A549 (cell line): ENCODE results near the gene PRR29. TPM values are rescaled to one million over a fixed set of nuclear protein-coding genes. Genes with fewer than 3 reads are reported as not detected.
A peak's percentile ranks its signal among the peaks of the same experiment; 100 is the strongest.

Experiments used
- ATAC-seq, 2 experiments: fragments of 200-7000 bp in 1 of 2; fragments of >200 bp in 1 of 2; cut with Nextera tagmentation in 1 of 2; cut with Tn5 transposase in 1 of 2; 3 replicates each; pipeline versions ENCODE4 v1.8.0 to v1.9.1; 2018 to 2020; ENCODE audit warnings: mild to moderate bottlenecking in 1 of 2, moderate library complexity in 1 of 2
- CTCF ChIA-PET: fragments of 300-600 bp; sonication (Branson Sonifier 250); formaldehyde crosslinking; extraction: SDS; loops from one replicate; lab custom pipeline; 2021; ENCODE audit warnings: antibody characterized with exemption, inconsistent platforms; lab: Yijun Ruan, JAX
- POLR2A ChIA-PET: fragments of 350-600 bp; formaldehyde crosslinking; extraction: SDS; loops from one replicate; lab custom pipeline; 2021; ENCODE audit warnings: antibody characterized with exemption, inconsistent platforms; lab: Yijun Ruan, JAX
- DNase-seq, 2 experiments: peaks; one replicate each; pipeline versions ENCODE4 v3.0.0 to v3.0.0-alpha.2; 2011 to 2016; ENCODE audit warnings: low read depth in 1 of 2, low spot score in 1 of 2
- FAIRE-seq: peaks from 2 replicates; lab custom pipeline; 2011; peaks lifted over from hg19 to GRCh38; lab: Jason Lieb, UNC
- H3K27ac ChIP-seq, 2 experiments: fragments of >200 bp; sonication (Bioruptor Twin); formaldehyde crosslinking; 3 replicates each; pipeline ENCODE4 v1.5.1; 2016 to 2017
- H3K4me1 ChIP-seq: fragments of >200 bp; sonication (Bioruptor Twin); formaldehyde crosslinking; 3 replicates; pipeline ENCODE4 v1.6.1; 2016
- H3K4me2 ChIP-seq: fragments of >200 bp; sonication (Bioruptor Twin); formaldehyde crosslinking; 3 replicates; pipeline ENCODE4 v1.6.1; 2016
- H3K4me3 ChIP-seq: fragments of >200 bp; sonication (Bioruptor Twin); formaldehyde crosslinking; 3 replicates; pipeline ENCODE4 v1.5.1; 2016
- H3K9me3 ChIP-seq: fragments of >200 bp; sonication (Bioruptor Twin); formaldehyde crosslinking; 3 replicates; pipeline ENCODE4 v1.6.1; 2016
- BHLHE40 ChIP-seq: IDR thresholded peaks from 2 replicates; pipeline ENCODE4 v1.6.1; 2012; ENCODE audit warnings: low read depth, low read length, inconsistent platforms
- CEBPB ChIP-seq, 2 experiments: fragments of >200 bp in 1 of 2; sonication (Bioruptor Twin) in 1 of 2; formaldehyde crosslinking in 1 of 2; IDR thresholded peaks; 2 replicates each; pipeline ENCODE4 v1.6.1; 2012 to 2016
- FOSL2 ChIP-seq, 2 experiments: fragments of 450-650 bp in 1 of 2; fragments of >200 bp in 1 of 2; sonication (Bioruptor Twin) in 1 of 2; formaldehyde crosslinking; IDR thresholded peaks; 2 replicates each; pipeline versions ENCODE4 v1.5.0 to v1.6.1; 2016 to 2020; ENCODE audit warnings: mild to moderate bottlenecking in 1 of 2, moderate library complexity in 1 of 2
- HDAC2 ChIP-seq: fragments of 200-600 bp; sonication (generic); IDR thresholded peaks from 2 replicates; pipeline ENCODE4 v1.6.1; 2016
- HEYL ChIP-seq: fragments of 250-450 bp; sonication (Bioruptor Pico); IDR thresholded peaks from 2 replicates; pipeline ENCODE4 v1.8.0; 2021; ENCODE audit warnings: mild to moderate bottlenecking, moderate library complexity
- HOXB13 ChIP-seq: fragments of 250-450 bp; sonication (Bioruptor Pico); IDR thresholded peaks from 2 replicates; pipeline ENCODE4 v1.5.0; 2020; ENCODE audit warnings: low read depth, mild to moderate bottlenecking, moderate library complexity
- HOXB5 ChIP-seq: fragments of 250-450 bp; sonication (Bioruptor Pico); IDR thresholded peaks from 2 replicates; pipeline ENCODE4 v1.5.0; 2020; ENCODE audit warnings: mild to moderate bottlenecking, moderate library complexity
- JUNB ChIP-seq: fragments of >200 bp; sonication (Bioruptor Twin); formaldehyde crosslinking; IDR thresholded peaks from 2 replicates; pipeline ENCODE4 v1.6.1; 2016
- KDM1A ChIP-seq: fragments of 200-600 bp; sonication (generic); IDR thresholded peaks from 2 replicates; pipeline ENCODE4 v1.6.1; 2016; ENCODE audit warnings: low read depth, mild to moderate bottlenecking
- MAFK ChIP-seq: fragments of 450-650 bp; IDR thresholded peaks from 2 replicates; pipeline ENCODE4 v1.6.1; 2014; ENCODE audit not compliant: partially characterized antibody
- MYC ChIP-seq: IDR thresholded peaks from 2 replicates; pipeline ENCODE4 v1.6.1; 2012; ENCODE audit warnings: mild to moderate bottlenecking, inconsistent platforms, low read length, improper control_type of control experiment, borderline replicate concordance
- NFE2L2 ChIP-seq: fragments of 150-350 bp; conservative IDR thresholded peaks from 2 replicates; pipeline ENCODE4 v1.6.1; 2014; ENCODE audit warnings: low read length
- RAD21 ChIP-seq, 2 experiments: fragments of >200 bp in 1 of 2; sonication (Bioruptor Twin) in 1 of 2; formaldehyde crosslinking in 1 of 2; IDR thresholded peaks in 1 of 2; conservative IDR thresholded peaks in 1 of 2; 2 replicates in 1 of 2; 3 replicates in 1 of 2; pipeline ENCODE4 v1.6.1; 2012 to 2018; ENCODE audit warnings: inconsistent platforms in 1 of 2
- SREBF2 ChIP-seq: fragments of 450-650 bp; IDR thresholded peaks from 2 replicates; pipeline ENCODE4 v1.6.1; 2014; ENCODE audit warnings: mild to moderate bottlenecking, moderate library complexity
- TP53 ChIP-seq: fragments of 250-450 bp; sonication (Bioruptor Pico); IDR thresholded peaks from 2 replicates; pipeline ENCODE4 v1.5.0; 2021; ENCODE audit warnings: mild to moderate bottlenecking, moderate library complexity
- ZFP36 ChIP-seq: fragments of 450-650 bp; IDR thresholded peaks from 2 replicates; pipeline ENCODE4 v1.6.1; 2014; ENCODE audit warnings: borderline replicate concordance; ENCODE audit not compliant: partially characterized antibody
- WGBS: methylation state at CpG from one replicate; pipeline ENCODE4 v1.1.6; 2017; ENCODE audit errors: missing lambda C conversion rate; 5-methylcytosine and 5-hydroxymethylcytosine counted together
- polyA plus RNA-seq, 4 experiments: library from polyadenylated mRNA; depleted of rRNA in 3 of 4; stranded (reverse); fragments of >200 nt; fragmentation: RNase III in 1 of 4; extraction: RNeasy Plus Mini Kit Qiagen cat#74134 plus additional on column Dnase treatment in 1 of 4; gene quantifications; 2 replicates in 3 of 4; 3 replicates in 1 of 4; pipeline ENCODE4 v1.2.3, GENCODE V29; 2011 to 2017
- TF ChIP-seq, protein P1 (sequence below): fragments of >200 bp; sonication (Bioruptor Twin); formaldehyde crosslinking; IDR thresholded peaks from 3 replicates; pipeline ENCODE4 v1.5.1; 2016
- TF ChIP-seq, protein P2 (sequence below): fragments of 450-650 bp; IDR thresholded peaks from 2 replicates; pipeline ENCODE4 v1.6.1; 2014; ENCODE audit warnings: antibody characterized with exemption
- TF ChIP-seq, protein P3 (sequence below): fragments of 250-450 bp; sonication (Bioruptor Pico); IDR thresholded peaks from 2 replicates; pipeline ENCODE4 v1.5.0; 2020; ENCODE audit warnings: low read depth, mild to moderate bottlenecking, moderate library complexity
- TF ChIP-seq, protein P4 (sequence below): fragments of >200 bp; sonication (Bioruptor Twin); formaldehyde crosslinking; IDR thresholded peaks from 2 replicates; pipeline ENCODE4 v1.6.1; 2016
- TF ChIP-seq, protein P5 (sequence below): fragments of 250-450 bp; sonication (Bioruptor Pico); IDR thresholded peaks from 2 replicates; pipeline ENCODE4 v1.5.0; 2021; ENCODE audit warnings: mild to moderate bottlenecking, moderate library complexity, borderline replicate concordance
- TF ChIP-seq, protein P6 (sequence below): IDR thresholded peaks from 2 replicates; pipeline ENCODE4 v1.6.1; 2012
- TF ChIP-seq, protein P7 (sequence below): IDR thresholded peaks from 2 replicates; pipeline ENCODE4 v1.6.1; 2012; ENCODE audit warnings: low read depth, borderline replicate concordance

PRR29 gene
- polyA plus RNA-seq, 2 of the 4 experiments (the other 2 are of a cell fraction), result 0.44 to 0.67 TPM

DNA sequence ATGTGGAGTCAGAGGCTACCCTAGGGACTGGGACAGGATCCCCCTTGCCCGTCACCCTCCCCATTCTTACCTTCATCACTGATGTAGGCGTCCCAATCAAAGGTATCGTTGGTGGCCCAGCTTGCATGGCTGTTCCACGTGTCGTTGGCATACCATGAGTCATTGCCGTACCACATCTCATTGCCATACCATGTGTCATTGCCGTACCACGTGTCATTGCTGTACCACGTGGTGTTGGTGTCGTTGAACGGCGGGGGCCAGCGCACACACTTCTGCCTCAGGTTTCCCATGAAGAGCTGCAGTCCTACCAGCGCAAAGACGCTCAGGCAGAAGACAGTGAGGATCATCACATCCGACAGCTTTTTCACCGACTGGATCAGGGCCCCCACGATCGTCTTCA lies 30.2 kb upstream of the PRR29 start:
- Histone ChIP-seq H3K4me2 (no peak overlapping the region), H3K4me3 (no peak overlapping the region), H3K9me3 (no peaks in the 10 kb centered on the region), H3K4me1 (no peaks in the 10 kb centered on the region), H3K27ac (no peak overlapping the region)
- no peak for TF ChIP-seq HDAC2
- TF ChIP-seq, protein P1, sequence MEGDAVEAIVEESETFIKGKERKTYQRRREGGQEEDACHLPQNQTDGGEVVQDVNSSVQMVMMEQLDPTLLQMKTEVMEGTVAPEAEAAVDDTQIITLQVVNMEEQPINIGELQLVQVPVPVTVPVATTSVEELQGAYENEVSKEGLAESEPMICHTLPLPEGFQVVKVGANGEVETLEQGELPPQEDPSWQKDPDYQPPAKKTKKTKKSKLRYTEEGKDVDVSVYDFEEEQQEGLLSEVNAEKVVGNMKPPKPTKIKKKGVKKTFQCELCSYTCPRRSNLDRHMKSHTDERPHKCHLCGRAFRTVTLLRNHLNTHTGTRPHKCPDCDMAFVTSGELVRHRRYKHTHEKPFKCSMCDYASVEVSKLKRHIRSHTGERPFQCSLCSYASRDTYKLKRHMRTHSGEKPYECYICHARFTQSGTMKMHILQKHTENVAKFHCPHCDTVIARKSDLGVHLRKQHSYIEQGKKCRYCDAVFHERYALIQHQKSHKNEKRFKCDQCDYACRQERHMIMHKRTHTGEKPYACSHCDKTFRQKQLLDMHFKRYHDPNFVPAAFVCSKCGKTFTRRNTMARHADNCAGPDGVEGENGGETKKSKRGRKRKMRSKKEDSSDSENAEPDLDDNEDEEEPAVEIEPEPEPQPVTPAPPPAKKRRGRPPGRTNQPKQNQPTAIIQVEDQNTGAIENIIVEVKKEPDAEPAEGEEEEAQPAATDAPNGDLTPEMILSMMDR, result no peak
- no peak for TF ChIP-seq JUNB
- TF ChIP-seq HEYL (CRISPR knock-in tag), result no peak
- TF ChIP-seq, protein P2, sequence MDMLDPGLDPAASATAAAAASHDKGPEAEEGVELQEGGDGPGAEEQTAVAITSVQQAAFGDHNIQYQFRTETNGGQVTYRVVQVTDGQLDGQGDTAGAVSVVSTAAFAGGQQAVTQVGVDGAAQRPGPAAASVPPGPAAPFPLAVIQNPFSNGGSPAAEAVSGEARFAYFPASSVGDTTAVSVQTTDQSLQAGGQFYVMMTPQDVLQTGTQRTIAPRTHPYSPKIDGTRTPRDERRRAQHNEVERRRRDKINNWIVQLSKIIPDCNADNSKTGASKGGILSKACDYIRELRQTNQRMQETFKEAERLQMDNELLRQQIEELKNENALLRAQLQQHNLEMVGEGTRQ, result peak; percentile 87
- TF ChIP-seq FOSL2 (IDR thresholded peaks at IDR 0.05), result no peak
- peak; percentile 26 for TF ChIP-seq FOSL2 (CRISPR knock-in tag; IDR thresholded peaks at IDR 0.05)
- no peak for TF ChIP-seq SREBF2
- TF ChIP-seq NFE2L2, result no peak
- ChIA-PET POLR2A (no interaction called here), CTCF (interaction anchor here (0.8 to 4.3 kb wide), 12 partner anchors 9 to 354 kb away, joined by 3 to 29 read pairs (median 4); no protein-coding TSS in a partner anchor)
- 75% methylated on average over 19 of the region's 19 CpGs for WGBS
- DNase-seq (no peak), ATAC-seq (no peak), FAIRE-seq (no peak)

DNA sequence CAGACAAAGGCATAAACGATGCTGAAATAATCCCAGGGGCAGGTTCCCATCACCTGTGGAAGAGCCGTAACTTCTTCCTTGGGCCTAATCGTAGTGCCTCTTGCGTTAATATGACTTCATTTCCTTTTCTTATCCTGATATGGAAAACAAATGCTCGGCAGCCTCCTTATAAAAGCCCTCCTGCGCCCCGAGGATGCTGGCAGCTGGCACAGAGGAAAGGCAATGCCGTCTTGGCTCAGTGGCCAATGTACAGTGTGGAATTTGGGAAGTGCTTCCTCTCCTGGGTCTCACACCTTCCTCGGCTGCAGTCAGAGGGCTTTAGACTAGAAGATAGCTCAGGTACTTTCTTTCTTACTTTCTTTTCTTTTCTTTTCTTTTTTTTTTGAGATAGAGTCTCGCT lies 28.9 kb upstream of the PRR29 start:
- TF ChIP-seq MYC (no peak), FOSL2 (IDR thresholded peaks at IDR 0.05) (no peak), FOSL2 (CRISPR knock-in tag; IDR thresholded peaks at IDR 0.05) (no peak), ZFP36 (no peak), MAFK (no peak), BHLHE40 (no peak), HEYL (CRISPR knock-in tag) (no peak), KDM1A (no peak), HOXB5 (CRISPR knock-in tag) (no peak), JUNB (no peak), RAD21 (conservative IDR thresholded peaks at IDR 0.05 in 1 of 2, IDR thresholded peaks at IDR 0.05 in 1 of 2) (no peak), TP53 (CRISPR knock-in tag) (no peak), CEBPB (IDR thresholded peaks at IDR 0.05) (no peak), HOXB13 (CRISPR knock-in tag) (no peak)
- TF ChIP-seq, protein P3, sequence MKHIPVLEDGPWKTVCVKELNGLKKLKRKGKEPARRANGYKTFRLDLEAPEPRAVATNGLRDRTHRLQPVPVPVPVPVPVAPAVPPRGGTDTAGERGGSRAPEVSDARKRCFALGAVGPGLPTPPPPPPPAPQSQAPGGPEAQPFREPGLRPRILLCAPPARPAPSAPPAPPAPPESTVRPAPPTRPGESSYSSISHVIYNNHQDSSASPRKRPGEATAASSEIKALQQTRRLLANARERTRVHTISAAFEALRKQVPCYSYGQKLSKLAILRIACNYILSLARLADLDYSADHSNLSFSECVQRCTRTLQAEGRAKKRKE (CRISPR knock-in tag), result no peak
- TF ChIP-seq, protein P4, sequence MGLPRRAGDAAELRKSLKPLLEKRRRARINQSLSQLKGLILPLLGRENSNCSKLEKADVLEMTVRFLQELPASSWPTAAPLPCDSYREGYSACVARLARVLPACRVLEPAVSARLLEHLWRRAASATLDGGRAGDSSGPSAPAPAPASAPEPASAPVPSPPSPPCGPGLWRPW, result no peak
- TF ChIP-seq, protein P2, result no peak
- TF ChIP-seq, protein P5, sequence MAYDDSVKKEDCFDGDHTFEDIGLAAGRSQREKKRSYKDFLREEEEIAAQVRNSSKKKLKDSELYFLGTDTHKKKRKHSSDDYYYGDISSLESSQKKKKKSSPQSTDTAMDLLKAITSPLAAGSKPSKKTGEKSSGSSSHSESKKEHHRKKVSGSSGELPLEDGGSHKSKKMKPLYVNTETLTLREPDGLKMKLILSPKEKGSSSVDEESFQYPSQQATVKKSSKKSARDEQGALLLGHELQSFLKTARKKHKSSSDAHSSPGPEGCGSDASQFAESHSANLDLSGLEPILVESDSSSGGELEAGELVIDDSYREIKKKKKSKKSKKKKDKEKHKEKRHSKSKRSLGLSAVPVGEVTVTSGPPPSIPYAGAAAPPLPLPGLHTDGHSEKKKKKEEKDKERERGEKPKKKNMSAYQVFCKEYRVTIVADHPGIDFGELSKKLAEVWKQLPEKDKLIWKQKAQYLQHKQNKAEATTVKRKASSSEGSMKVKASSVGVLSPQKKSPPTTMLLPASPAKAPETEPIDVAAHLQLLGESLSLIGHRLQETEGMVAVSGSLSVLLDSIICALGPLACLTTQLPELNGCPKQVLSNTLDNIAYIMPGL (CRISPR knock-in tag), result no peak
- TF ChIP-seq, protein P6, sequence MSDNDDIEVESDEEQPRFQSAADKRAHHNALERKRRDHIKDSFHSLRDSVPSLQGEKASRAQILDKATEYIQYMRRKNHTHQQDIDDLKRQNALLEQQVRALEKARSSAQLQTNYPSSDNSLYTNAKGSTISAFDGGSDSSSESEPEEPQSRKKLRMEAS, result no peak
- TF ChIP-seq, protein P7, sequence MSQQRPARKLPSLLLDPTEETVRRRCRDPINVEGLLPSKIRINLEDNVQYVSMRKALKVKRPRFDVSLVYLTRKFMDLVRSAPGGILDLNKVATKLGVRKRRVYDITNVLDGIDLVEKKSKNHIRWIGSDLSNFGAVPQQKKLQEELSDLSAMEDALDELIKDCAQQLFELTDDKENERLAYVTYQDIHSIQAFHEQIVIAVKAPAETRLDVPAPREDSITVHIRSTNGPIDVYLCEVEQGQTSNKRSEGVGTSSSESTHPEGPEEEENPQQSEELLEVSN, result no peak
- Histone ChIP-seq H3K4me1 (peaks cover 10% of the 10 kb centered on the region), H3K4me2 (no peak overlapping the region), H3K4me3 (no peak overlapping the region), H3K27ac (no peak overlapping the region), H3K9me3 (no peaks in the 10 kb centered on the region)
- ATAC-seq, result no peak
- DNase-seq, result no peak
- no peak for FAIRE-seq
- ChIA-PET CTCF (interaction anchor here (0.6 to 4.3 kb wide), 7 partner anchors 16 to 165 kb away, joined by 3 to 29 read pairs (median 5); partner anchors contain the start of gene GH1), POLR2A (interaction anchor here (0.6 kb wide), 2 partner anchors 24 to 240 kb away, joined by 3 read pairs; no protein-coding TSS in a partner anchor)
- WGBS, result 79% methylated on average over 10 of the region's 10 CpGs
